ENCODE results near the gene HSD17B2.

DNA sequence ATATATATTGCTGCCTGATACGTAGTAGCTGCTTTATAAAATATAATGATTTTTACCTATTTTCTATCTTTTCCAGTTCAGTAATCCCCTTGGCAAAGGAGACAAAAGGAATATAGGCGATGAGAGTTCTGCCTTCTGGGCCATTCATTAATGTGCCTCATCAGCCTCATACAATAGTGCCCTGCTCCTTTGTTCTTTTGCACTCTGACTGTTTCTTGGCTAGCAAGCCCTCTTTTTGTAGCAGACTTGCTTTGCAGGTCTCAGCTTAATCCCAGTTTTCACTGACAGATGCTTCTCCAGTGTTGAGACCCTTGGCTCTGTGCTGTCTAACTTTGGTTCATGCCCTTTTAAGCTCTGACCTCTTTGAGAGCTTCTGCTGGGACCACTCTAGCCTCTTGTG is 10.4 kb downstream of the HSD17B2 start:
- TF ChIP-seq, protein P1, sequence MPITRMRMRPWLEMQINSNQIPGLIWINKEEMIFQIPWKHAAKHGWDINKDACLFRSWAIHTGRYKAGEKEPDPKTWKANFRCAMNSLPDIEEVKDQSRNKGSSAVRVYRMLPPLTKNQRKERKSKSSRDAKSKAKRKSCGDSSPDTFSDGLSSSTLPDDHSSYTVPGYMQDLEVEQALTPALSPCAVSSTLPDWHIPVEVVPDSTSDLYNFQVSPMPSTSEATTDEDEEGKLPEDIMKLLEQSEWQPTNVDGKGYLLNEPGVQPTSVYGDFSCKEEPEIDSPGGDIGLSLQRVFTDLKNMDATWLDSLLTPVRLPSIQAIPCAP (CRISPR knock-in tag; IDR thresholded peaks at IDR 0.05): no peak
- TF ChIP-seq, protein P2, sequence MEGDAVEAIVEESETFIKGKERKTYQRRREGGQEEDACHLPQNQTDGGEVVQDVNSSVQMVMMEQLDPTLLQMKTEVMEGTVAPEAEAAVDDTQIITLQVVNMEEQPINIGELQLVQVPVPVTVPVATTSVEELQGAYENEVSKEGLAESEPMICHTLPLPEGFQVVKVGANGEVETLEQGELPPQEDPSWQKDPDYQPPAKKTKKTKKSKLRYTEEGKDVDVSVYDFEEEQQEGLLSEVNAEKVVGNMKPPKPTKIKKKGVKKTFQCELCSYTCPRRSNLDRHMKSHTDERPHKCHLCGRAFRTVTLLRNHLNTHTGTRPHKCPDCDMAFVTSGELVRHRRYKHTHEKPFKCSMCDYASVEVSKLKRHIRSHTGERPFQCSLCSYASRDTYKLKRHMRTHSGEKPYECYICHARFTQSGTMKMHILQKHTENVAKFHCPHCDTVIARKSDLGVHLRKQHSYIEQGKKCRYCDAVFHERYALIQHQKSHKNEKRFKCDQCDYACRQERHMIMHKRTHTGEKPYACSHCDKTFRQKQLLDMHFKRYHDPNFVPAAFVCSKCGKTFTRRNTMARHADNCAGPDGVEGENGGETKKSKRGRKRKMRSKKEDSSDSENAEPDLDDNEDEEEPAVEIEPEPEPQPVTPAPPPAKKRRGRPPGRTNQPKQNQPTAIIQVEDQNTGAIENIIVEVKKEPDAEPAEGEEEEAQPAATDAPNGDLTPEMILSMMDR (IDR thresholded peaks at IDR 0.05): no peak

Data from WTC11 (cell line).